Daoy (cell line): ENCODE results near the gene SSPN. TPM values are rescaled to one million over a fixed set of nuclear protein-coding genes. Genes with fewer than 3 reads are reported as not detected.

Experiments
- DNase-seq: peaks from one replicate; pipeline ENCODE4 v3.0.0-alpha.2; 2015; ENCODE audit warnings: low read depth
- total RNA-seq: library from RNA; depleted of rRNA; stranded (reverse); fragments of >200 nt; shearing (Covaris generic); gene quantifications from 2 replicates; pipeline ENCODE4 v1.2.3, GENCODE V29; 2014

Gene SSPN
- total RNA-seq, 1 experiment from 2014 or later = 7.3 TPM

DNA sequence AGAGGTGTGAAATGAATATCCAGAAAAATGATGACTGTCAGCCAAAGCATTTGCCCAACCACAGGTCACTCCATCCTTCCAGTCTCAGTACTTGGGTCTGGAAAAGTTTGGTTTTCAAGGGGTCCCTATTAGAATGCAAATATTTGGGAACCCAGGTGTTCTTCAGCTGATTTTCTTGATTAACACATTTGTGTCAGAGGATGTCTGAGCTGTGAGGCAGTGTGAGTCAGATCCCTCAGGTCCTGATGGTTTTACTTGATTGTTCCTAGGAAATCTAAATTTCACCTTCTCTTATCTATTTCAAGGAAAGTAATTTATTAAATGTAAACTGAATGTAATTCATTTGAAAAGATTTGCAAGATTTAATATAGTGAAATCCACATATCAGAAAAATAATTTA lies 71.5 kb downstream of the SSPN start:
- DNase-seq = no peak

DNA sequence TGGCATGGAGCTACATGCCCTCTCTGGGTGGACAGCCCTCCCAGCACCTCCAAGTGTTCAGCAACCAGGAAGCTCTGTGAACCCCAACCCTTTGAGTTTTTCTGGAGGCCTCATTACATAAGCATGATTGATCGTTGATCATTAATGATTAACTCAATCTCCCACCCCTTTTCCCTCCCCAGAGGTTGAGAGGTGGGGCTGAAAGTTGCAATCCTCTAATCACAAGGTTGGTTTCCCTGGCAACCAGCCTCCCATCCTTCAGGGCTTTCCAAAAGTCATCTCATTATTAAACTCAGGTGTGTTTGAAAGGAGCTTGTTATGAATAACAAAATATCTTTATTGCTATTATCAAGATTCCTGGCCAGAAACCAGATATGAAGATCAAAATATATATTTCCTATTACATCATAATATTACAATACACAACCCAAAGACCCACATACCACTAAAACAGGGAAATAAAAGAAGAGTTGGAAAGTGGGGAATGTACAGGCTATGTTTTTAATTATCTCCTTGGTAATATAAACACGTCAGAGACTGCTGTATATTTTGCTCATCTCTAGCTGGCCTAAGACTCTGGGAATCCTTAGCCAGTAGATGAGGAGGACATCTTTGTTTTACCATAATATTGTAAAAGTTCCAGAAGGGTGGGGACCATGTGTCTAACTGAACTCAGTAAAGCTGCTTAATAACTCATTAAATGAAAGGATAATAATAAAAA lies 73.6 kb downstream of the SSPN start:
- DNase-seq = no peak

DNA sequence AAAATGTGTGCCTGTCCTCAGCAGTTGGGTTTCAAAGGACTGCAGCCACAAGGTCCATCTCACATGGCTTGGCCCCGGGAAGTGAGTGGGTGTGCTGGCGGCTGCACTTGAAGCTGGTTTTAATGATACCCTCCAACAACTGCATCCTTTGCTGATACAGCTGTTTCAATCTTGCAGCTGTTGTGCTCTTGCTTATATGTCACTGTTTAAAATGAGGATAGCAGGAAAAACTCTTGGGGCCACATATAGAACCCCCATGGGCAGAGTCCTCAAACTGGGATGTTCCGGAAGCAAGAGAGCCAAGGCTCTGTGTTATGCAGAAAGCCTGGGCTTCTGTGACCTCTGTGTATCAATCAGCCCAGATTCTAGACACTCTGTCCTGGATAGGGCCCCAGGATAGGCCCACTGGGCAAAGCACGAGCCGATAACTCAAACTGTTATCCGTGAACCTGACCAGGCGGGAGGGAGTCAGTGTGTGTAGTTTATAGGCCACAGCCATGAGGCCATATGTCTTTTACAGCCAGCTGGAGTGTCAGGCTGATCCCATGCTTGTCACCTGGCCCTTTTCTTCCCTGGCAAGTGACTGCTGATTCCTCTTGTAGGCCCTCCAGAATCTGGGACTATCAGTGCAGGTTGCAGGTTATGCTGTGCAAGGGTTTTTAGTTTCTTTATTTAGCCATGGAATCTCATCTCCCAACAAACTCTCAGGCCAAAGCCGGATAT lies 74.3 kb downstream of the SSPN start:
- no peak for DNase-seq

DNA sequence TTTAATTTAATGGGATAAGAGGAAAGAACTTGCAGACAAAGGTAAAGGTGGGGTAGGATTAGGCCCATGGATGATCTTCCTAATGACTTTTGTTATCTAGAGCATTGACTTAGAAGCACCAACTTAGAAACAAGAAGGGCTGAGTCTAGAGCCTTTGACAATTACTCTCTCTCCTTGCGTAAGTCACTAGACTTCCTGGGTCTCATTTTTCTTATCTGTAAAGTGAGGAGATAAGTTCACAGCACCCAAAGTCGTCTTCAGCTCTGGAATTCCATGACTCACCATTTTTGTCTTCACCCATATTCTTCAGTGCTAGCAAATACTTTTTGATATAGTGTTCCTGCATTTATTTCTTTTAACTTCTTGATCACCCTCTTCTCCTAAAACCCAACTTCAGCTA lies 75.7 kb downstream of the SSPN start:
- DNase-seq = no peak

DNA sequence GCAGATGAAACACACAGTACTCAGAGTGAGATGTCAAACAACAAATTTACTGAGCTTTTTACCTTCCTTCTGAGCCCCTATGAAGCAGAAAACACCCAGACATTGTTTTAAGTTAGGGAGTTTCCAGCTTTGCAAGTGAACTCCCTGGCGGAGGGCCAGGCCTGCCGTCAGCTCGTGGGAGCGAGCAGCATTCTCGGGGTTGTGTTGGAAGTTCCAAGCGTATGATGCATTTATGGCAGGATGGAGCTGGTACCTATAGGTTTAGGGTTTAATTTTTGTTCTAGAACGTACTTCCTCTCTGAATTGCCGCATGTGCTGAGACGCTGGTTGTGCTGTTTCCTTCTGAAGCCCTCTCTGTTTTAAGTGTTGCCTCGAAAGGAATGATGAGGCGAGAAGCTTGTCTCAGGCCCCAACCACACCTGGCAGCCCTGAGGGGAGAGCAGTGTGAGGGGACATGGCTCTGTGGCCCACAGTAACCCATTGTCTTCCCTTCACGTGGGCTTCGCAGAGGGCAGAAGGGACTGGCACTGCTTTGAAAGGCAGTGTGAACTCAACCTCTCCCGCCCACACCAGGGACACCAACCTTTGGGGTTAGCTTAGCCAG lies 76.6 kb downstream of the SSPN start:
- peak; percentile 97 for DNase-seq

DNA sequence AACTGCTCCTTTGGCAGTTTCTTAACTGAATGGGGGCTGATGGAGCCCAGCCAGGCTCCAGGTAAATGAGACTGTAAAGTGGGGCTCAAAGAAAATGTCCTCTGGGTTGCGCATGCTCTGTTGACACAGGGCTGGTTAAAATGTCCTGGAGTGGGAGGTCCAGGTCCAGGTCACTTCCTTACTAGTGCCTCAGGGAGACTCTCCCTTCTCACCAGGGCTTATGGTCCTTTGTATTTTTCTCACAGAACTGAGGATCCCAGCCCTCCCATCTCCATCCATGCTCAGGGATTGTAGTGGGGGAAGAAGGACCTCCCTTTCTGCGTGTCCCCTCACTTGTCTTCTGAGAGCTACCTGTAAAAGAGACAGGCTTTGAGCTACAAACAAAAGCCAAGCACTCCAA lies 77.5 kb downstream of the SSPN start:
- DNase-seq = no peak

DNA sequence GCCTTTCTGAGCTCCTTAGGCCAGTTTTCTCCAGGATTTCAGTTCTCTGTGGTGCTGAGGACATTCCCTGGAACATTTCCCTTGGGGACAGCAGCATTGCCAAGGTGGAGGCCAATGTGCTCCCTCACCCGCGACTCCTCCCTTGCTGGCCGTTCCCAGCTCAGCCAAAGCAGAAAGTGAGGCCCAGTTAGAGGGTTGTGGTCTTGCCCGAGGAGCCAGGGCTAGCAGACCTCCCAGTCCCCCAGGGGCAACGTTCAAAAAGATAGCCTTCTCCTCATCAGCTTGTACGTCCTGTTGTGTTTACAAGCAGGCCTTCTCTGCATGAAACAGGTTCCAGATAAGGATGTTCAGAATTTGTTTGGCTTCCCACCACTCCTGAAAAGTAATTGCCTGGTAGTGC lies 78.4 kb downstream of the SSPN start:
- no peak for DNase-seq

DNA sequence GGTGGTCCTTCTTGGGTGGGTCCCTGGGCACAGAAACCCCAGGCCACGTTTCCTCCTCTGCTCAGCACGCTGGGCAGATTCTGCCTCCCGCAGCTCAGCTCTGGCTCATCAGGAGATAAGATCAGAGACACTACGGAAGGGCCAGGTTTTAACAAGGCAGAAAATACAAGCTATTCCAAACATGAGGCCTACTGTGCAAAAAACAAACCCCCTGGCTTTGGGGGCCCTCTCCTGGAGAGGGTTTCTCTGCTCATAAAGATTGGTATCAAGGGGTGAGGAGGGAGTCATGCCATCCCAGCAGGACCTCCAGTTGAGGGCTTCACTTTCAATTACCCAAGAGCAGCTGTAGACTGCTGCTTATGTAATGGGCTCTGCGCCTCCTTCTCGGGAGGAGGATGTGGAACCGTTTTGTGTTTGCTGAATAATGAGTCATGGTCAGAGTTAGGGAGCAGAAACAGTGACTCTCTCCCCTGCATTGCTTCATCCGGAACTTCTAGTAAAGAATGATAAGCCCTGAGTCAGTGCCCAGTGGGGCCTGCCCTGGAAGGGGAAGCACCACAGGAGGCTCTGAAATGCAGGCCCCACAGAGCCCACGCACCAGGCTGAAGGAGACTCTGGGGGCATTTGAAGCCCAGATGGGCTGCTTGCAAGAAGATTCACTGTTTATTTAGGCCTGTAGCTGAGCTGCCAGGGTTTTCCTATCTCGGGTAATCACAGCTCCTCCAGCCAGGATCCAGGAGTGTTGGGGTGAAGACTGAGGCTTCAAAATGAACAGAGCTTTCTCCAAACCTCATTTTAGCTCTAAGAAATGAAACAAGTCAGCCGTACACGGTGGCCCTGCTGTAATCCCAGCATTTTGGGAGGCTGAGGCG lies 79.3 kb downstream of the SSPN start:
- DNase-seq = peak; percentile 99

DNA sequence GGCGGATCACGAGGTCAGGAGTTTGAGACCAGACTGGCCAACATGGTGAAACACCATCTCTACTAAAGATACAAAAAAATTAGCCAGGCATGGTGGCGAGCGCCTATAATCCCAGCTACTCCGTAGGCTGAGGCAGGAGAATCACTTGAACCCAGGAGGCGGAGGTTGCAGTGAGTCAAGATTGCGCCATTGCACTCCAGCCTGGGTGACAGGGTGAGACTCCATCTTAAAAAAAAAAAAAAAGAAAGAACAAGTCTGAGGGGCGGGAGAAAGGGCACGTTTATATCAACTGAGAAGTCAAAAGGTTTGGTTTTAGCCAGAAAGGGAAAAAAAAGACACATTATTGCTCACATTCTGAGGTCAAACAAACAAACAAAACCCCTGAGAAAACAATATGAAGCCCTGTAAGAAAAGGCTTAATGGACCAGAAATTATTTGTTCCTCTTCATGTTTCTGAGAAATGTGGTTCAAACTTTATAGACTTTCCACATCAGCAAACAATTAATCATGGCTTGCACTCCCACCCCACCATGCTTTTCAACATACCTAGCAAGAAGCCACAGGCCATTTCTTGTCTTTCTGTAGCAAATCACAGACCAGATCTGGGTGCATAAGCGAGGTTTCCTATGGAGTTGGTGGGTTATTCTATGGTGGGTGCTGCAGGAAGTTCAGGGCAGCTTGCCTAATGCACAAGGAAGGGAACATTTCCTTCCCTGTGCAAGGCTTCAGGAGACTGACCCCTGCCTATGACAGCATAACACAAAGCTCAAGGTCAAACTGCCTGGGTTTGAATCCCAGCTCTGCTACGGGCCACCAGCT lies 80.1 kb downstream of the SSPN start:
- peak; percentile 50 for DNase-seq

DNA sequence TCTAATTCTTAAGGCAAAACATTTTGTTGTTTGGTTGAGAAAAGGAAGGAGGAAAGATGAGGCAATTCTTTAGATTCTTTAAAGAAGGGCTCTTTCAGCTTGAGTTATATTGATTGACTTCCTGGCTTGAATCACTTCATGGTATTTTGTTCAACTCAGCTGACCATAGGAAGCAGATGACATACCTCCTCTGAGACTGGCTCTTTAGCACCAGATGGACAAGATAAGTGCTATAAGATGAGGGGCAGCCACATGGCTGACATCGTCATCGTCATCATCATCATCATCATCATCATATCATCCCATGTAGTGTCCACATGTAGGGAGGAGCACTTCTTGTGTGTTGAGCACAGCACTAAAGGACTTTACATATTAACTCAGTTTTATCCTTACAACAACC lies 81.3 kb downstream of the SSPN start:
- DNase-seq = no peak

DNA sequence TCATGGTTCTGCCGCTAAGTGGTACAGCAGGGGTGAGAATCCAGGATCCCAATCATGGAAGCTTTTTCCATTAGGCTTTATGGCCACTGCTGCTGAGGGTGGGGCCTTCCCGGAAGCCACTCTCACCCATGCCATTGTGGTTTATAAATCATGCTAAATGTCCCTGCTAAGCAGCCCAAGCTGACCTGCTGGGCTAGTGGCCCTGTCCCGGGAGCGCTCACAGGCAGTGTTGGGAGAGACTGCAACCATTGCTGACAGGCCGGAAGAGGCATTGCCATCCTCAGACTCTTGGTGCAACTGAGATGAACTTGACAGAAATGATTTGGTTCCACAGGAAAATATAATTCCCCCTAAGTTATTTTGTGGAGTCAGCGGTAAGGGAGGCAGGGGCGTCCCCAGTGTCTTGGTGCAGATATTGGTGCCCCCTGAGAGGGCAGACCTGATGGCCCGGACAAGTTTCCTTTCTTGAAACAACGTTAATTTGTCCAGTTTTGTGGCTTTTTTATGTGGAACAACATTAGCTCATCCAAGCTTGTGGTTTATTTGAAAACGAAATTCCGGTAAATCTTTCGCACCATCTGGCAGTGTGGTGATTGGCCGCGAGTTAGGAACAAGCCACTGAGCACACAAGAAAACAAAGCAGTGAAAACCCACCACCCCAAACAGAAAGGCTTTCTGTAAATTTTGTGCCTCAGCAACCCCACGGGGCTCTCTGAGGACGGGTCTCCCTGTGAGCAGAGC lies 82.3 kb downstream of the SSPN start:
- DNase-seq = peak; percentile 60

DNA sequence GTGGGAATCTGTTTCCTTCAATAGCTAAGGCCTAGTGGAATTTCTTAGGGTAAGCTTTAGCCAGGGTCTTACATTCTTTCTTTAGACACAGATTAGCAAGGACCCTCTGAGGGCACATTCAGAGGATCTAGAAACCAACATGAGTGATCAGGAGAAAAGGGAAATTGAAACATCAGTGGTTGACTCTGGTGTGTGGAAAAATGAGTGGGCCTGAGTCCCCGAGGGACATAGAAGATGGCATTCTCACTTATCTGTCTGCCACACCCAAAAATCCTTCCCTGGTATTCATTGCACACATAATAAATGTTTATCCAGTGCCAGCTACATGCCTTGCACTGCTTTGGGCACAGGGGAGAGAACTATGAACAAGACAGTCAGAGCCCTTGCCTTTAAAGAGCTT lies 82.9 kb downstream of the SSPN start:
- no peak for DNase-seq

DNA sequence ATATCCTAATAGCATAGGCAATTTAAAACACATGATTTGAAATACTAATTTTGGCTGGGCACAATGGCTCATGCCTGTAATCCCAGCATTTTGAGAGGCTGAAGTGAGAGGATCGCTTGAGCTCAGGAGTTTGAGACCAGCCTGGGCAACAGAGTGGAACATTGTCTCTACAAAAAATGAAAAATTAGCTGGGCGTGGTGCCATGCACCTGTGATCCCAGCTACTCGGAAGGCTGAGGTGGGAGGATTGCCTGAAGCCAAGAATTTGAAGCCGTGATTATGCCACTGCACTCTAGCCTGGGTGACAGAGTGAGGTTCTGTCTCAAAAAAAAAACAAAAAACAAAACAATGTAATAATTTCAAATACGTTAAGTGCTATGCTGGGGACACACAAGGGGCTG lies 83.3 kb downstream of the SSPN start:
- no peak for DNase-seq

DNA sequence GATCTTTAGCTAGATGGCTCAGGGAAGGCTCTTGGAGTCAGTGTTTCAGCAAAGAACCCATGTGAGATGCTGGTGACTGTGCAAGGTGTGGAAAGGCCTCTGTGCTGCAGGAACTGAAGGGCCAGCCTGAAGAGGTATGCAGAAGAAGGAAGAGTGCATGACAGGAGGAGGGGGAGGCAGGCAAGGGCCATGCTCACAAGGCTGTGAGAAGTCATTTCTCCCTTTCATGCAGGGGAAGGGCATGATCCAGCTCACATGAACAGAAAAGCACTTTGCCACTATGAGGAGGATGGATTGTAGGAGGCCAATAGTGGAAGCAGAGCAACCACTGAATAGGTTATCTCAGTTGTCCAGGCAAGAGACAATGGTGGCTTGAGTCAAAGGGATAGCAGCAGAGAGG lies 83.7 kb downstream of the SSPN start:
- no peak for DNase-seq

DNA sequence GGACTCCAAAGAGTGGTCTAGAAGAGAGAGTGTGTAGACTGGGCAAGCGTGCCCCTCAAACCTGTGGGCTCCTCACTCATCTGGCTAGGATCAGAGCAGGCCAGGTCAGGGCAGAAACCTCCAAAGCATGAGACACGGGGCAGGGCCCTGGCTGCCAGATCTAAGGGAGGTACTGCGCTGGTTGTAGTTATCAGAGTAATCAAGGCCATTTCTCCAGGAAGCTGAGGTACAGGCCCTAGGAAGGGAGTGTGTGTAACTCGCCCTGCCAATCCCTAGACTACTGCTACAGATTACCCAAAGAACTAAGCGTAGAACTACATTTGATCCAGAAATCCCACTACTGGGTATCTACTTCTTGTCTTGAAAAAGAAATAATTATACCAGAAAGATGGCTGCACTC lies 84.5 kb downstream of the SSPN start:
- no peak for DNase-seq

DNA sequence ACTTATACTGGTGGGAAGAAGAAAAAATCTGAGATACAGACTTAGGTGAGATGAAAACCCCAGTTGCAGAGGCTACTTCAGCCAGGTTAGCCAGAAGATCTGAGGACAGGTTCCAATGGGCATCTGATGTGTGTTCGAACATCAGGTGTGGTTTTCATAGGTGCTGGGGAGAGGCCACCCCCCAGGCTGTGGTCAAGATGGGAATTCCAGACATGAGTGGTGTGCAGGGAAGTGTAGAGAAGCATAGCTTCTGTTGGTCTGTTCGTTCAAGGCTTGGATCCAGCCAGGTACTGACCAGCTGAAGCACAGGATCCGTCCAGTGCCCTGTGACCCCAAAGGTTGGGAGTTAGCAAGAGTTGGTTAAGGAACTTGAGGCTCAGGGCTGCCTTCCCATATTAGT lies 85.5 kb downstream of the SSPN start:
- no peak for DNase-seq

DNA sequence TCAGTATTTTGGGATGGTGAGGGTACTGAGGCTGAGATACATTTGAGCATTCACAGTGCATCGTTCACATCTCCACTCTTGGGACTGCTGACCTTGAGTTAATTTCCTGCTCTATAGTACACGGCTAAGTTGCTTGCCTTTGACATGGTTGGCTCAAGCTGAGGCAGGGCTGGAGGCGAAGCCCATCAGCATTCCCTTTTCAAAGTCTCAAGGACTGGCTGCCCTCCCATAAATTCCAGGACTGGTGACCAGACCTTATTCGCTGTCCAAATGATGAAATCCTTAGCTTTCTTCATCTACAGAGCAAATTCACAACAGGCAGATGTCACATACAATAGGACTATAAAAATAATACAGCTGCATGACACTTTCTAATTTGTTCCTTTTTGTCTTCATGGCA lies 85.9 kb downstream of the SSPN start:
- no peak for DNase-seq

DNA sequence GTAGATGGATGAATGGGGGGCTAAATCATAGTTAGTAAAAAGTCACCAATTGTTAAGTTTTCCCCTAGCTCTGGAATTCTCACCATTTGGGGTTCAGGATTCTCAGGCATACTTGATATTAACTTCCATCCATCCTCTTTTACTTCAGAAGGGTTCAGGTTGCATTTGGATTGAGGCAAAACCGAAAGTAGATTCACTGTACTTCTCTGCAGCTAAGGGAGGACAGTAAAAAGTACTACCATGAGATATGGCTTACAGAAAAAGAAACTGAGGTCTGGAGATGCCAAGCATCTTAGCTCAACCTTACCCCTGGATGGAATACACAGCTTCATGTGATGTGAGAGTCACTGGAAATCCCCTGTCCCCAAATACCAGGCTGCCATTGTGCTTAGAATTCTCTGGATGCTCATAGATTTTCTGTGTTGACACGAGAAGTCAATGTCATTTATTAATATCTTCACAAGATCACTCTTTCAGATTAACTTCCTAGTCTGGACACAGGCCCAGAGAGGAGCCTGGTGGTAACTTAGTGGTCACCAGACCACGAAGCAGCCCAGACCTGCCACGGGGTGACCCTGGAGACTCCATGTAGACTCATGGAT lies 87.1 kb downstream of the SSPN start:
- no peak for DNase-seq

DNA sequence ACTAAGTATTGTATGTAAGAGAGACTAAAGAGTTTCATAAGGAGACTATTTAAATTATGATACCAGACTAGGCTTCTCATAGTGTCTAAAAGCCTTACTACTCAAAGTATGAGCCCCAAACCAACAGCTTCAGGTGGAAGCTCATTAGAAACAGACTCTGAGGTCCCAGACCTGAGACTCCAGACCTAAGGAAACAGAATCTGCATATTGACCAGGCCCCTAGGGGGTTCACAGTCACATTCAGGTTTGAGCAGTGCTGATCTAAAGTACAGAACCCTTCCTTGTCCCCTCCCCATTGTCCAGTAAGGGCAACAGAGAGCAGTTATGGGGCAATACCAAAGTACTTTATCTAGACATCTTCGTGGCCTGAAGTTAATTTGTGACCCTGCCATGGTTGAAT lies 87.7 kb downstream of the SSPN start:
- no peak for DNase-seq

DNA sequence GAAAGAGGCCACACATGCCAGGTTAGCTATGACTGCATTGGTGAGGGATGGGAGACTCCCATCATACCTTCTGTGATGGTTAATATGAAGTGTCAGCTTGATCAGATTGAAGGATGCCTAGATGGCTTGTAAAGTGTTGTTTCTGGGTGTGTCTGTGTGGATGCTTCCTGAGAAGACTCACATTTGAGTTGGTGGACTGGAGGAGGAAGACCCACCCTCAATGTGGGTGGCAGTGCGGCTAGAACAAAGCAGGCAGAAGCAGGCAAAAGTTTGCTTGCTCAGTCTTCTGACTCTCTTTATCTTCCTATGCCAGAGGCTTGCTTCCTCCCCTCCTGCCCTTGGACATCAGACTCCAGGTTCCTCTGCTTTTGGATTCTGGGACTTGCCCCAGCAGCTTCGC lies 88.2 kb downstream of the SSPN start:
- no peak for DNase-seq
